NOMO-1 (cell line): ENCODE results near the gene LRRC61.

Source experiments
- DNase-seq, 2 experiments: peaks; one replicate each; lab custom pipeline; 2025; ENCODE audit not compliant: unreplicated experiment in 2 of 2; lab: John Stamatoyannopoulos, UW

The LRRC61 gene

DNA sequence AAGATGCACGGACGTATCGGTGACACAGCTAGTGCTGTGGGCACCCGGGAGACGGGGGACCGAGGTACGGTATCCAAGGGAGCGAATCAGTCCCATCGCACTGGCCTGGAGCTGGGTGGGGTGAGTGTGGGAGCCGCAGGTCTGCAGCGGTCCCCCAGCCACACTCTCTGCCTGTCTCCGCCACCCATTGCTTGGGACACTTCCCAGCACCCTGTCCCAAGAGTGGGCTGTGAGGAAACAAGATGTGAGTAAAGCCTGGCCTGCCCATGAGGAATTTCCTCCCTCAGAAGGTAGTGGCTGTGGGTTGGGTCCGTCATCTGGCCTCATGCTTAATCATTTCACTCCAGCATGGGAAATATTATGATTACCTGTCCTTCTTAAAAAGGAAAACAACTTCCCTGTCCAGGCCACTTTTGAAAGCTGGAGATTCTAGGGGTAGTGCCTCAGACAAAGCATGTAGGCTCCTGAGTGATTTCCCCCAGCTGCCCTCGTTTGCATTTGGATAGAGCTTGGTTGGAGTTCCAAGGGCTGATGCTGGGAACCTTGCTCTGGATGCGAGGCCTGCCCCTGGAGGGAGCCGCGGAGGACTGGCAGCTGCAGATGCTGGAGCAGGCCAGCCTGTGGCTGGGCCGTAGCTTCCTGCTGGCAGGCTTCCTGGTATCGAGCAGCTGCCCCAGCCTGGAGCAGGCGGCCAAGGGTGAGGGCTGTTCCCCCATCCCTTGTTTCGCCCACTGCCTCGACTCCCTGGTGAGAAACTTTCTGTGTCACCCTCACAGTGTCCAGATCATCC is 6.4 kb downstream of the LRRC61 start:
- no peak for DNase-seq

GRCh38 chr7:150330211-150330885 is 7.2 kb downstream of the LRRC61 start:
- DNase-seq: no peak

GRCh38 chr7:150332852-150333635 is 9.9 kb downstream of the LRRC61 start:
- no peak for DNase-seq

GRCh38 chr7:150333659-150334058 is 10.5 kb downstream of the LRRC61 start:
- DNase-seq: no peak

DNA sequence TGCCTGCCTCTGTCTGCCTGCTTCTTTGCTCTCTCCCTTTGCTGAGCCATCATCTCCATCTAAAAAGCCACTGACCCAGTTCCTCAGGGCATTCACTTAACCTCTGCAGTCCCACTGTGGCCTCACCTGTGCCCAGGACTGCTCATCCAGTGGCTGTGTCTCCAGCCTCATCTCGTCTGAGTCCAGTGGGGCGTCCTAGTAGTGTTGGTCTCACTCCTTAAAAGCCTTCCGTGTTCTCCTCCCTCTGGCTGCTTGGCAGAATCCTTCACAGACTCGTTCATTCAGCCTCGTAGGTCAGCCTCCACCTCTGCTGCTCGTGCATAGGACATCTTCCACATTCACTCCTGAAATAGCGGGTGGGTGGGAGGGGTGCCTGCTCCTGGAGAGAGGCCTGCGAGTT is 11.0 kb downstream of the LRRC61 start:
- DNase-seq: no peak

- DNase-seq: no peak
These were observed 12.1 kb downstream of the LRRC61 start for GRCh38 chr7:150335108-150335773.

DNA sequence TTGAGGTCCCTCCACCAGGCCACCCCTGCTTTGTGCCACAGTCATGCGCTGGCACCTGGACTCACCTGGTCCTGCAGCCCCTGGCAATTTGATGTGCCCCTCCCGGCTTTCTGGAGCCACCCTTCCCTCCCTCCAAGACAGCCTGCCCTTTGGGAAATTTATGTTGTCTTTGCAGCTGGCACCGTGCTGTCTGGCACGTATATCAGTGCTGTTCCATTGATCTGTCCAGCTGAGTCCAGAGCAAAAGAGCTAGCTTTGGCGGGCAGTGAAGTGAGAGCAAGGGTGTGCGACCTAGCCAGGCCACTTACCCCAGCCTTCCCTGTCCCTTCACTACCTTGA is 12.6 kb downstream of the LRRC61 start:
- DNase-seq: no peak

- DNase-seq: no peak
These were observed 13.6 kb downstream of the LRRC61 start for GRCh38 chr7:150336746-150337145.

GRCh38 chr7:150337179-150337578 is 14.0 kb downstream of the LRRC61 start:
- no peak for DNase-seq

GRCh38 chr7:150337659-150338081 is 14.5 kb downstream of the LRRC61 start:
- no peak for DNase-seq

GRCh38 chr7:150338166-150338829 is 15.1 kb downstream of the LRRC61 start:
- DNase-seq: no peak

GRCh38 chr7:150339409-150339809 is 16.3 kb downstream of the LRRC61 start:
- no peak for DNase-seq

GRCh38 chr7:150340024-150340749 is 17.0 kb downstream of the LRRC61 start:
- no peak for DNase-seq

GRCh38 chr7:150340875-150341262 is 17.7 kb downstream of the LRRC61 start:
- no peak for DNase-seq

DNA sequence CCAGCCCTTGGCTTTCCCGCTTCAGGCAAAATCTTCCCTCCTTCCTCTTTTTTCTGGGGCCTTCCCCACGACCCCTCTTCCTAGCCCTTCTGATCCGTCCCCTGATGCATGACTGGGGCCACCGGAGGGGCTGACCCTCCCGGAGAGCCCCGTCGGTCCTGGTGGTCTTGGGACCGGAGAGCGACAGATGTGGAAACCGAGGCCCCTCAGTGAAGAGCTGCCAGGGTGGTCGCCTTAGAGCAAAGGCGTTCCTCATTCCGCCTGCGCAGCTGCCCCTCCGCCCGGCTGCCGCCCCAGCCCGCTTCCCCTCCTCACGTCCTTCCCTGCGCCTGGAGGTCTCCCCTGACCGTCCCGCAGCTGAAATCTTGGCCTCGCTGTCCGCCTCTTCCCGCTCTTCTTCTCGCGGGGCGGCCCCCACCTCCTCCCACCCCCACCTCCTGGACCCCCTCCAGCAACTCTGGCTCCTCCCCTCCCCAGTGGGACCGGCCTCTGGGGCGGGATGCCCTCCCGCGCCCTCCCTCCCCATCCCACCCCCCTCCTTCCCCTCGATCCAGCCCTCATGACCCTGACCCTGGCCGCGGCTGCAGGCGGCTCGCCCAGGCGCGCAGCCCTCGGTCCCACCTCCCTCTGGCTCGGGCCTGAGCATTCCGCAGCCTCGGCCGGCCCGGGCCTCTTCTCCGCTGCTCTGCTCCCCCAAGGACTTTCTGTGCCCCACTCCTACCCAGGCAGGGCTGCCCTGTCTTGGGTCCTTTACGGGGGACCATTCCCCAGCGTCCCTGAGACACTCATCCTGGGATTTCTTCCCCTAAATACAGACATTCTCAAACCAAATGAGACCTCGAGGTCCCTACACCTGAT is 18.3 kb downstream of the LRRC61 start, which contains the start of gene RARRES2:
RARRES2 (minus strand) TSS at position 367 of the 858 bp plus-strand sequence. CDS start 1,020 bp downstream, outside the sequence.
- DNase-seq: no peak

DNA sequence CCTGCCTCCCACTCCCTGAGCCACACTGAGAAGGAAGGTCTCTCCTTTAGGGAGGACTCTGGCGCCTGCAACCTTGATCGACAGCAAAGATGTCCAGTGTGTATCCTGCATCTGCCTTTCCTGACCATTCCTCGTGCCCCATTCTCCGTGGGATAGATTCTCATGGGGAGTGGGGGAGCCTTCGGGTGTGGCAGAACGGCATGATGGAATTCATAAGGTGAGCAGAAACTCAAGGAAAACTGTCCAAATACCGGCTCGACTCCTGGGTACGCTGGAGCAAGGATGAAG is 18.9 kb downstream of the LRRC61 start:
- no peak for DNase-seq

GRCh38 chr7:150343225-150343624 is 20.1 kb downstream of the LRRC61 start:
- DNase-seq: no peak

DNA sequence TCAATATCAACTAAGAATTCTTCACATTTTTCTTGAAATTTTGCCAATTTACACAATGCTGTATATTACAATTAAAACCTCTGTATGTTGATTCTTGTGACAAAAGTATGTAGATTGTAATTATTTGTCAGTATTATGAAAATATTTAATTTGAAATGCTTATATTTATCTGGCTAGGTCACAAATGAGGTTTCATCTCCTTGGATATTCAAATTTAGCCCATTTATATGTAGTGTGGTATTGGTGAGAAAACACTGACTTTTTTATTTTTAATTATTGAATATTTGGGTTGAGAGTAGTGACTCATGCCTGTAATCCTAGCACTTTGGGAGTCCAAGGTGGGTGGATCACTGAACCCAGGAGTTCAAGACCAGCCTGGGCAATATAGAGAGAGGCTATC is 21.1 kb downstream of the LRRC61 start:
- no peak for DNase-seq

DNA sequence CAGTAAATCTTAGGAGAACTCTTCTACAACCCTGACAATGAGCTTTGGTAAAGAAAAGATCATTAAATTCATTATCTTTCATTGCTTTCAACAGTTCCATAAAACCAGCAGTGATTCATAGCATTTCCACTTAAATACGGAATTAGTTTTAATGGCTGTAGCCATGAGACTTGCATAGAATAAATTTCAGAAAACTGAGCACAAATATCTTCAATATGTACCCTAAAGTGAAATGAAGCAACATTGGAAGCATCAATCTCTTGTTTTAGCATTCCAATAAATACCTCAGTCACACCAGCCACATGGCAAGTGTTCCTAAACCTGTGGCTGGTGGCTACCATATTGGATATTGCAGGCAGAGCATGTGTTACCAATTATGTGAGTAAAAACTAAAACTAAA is 21.9 kb downstream of the LRRC61 start:
- DNase-seq: no peak
